ENCODE measurements around the gene PAPPA.
A peak's percentile ranks its signal among the peaks of the same experiment; 100 is the strongest.

The PAPPA gene

DNA sequence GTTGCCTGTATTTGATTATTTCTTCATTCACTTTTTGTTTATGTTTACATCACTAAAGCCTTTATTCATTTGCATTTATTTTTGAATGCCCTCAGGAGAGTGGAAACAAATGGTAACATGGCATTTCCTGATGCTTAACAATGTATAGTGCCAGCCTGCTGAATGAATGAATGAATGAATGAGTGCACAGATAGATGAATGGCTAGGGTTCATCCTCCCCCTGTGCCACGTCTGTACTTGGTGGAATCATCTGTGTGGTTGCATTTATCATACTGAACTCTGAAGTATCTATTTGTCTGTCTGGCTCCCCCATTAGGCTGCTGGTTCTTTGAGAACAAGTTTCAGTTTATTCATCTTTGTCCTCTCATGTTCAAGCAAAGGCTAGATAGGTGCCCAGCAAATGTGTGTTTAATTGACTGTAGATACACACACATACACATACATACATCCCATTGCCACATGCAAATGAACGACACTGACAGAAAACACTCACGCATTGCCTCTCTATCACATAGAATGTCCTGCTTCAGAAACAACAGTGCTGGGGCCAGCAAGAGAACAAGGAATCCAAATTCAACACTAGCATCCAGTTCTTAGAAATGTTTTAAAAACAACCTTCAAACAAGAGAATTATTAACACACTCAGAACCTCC is 150.4 kb downstream of the PAPPA start:
- TF ChIP-seq, protein P1, sequence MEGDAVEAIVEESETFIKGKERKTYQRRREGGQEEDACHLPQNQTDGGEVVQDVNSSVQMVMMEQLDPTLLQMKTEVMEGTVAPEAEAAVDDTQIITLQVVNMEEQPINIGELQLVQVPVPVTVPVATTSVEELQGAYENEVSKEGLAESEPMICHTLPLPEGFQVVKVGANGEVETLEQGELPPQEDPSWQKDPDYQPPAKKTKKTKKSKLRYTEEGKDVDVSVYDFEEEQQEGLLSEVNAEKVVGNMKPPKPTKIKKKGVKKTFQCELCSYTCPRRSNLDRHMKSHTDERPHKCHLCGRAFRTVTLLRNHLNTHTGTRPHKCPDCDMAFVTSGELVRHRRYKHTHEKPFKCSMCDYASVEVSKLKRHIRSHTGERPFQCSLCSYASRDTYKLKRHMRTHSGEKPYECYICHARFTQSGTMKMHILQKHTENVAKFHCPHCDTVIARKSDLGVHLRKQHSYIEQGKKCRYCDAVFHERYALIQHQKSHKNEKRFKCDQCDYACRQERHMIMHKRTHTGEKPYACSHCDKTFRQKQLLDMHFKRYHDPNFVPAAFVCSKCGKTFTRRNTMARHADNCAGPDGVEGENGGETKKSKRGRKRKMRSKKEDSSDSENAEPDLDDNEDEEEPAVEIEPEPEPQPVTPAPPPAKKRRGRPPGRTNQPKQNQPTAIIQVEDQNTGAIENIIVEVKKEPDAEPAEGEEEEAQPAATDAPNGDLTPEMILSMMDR (conservative IDR thresholded peaks at IDR 0.05; ENCODE audit: control insufficient read depth, insufficient read depth, low read depth, low read length) = no peak
- DNase-seq (ENCODE audit: low read depth) = no peak
- H3K4me3 ChIP-seq (ENCODE audit: control insufficient read depth, low read depth, low read length) = no peak overlapping the region

DNA sequence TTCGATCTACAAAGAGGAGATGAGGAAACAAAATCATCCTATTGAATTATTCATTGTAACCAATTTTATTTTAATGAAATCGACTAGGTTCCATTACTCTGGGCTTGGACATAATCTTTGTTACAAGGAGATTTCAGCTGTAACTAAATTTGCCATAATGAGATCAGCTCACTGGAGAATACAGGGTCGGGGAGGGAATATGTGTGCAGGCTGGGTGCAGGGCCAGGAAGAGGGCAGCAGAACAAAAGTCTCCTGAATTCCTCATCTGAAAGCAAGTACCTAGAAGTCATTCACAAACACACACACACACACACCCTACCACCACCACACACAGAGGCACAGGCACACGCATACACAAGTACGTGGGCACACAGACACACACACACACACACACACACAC is 151.2 kb downstream of the PAPPA start:
- DNase-seq (ENCODE audit: low read depth) = no peak
- H3K4me3 ChIP-seq (ENCODE audit: control insufficient read depth, low read depth, low read length) = no peak overlapping the region
- TF ChIP-seq, protein P1 (conservative IDR thresholded peaks at IDR 0.05; ENCODE audit: control insufficient read depth, insufficient read depth, low read depth, low read length) = no peak

DNA sequence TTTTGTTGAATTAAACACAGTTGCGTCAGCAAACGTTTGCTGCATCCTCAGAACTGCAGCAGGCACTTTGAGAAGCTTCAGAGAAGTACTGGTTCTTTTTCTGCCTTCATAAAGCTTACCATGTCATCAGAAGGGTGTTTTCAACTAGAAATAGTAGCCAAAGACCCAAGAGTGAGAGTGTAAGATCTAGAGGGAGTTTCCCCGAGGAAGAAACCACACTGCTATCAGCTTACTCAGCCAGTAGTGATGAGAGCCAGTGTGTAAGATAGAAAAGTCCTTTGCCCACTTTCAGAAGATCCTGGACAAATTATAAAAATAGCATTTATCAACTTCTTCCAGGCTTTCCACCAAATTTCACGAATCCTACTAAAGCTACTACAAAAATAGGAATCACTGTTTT is 154.5 kb downstream of the PAPPA start:
- TF ChIP-seq, protein P1 (conservative IDR thresholded peaks at IDR 0.05; ENCODE audit: control insufficient read depth, insufficient read depth, low read depth, low read length) = no peak
- H3K4me3 ChIP-seq (ENCODE audit: control insufficient read depth, low read depth, low read length) = no peak overlapping the region
- DNase-seq (ENCODE audit: low read depth) = no peak

DNA sequence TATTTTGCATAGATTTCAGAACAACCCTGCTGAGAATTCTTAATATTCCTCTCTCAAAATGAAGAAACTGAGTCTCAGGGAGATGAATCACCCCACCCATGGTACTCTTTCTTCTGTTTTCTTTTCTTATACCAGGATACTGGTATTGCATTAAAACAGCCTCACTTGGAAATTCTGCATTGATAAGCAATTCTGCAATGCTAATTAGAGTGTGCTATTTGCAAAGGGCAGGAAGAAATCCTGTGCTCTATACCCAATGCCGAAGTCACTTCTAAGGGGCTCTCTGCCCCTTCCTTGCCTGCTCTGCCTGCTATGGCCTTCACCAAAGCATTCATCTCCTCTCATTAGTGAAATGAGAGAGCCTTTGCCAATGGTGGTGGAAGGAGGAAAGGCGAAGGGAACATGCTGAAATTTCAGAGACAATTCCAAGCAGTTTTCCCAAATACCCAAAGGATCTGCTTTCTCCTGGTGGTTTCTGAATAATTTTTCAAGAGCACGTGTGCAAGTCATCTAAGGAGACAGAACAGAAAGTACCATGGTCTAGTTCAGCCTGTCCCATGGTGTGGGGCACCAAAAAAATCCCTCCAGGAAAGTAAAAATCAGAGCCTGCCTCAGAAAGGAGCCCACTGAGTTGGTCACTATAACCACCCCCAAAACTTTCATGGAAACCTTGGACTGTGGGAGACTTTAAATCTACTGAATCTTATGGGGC is 156.5 kb downstream of the PAPPA start:
- no peak overlapping the region for H3K4me3 ChIP-seq (ENCODE audit: control insufficient read depth, low read depth, low read length)
- peak; percentile 38 for DNase-seq (ENCODE audit: low read depth)
- TF ChIP-seq, protein P1 (conservative IDR thresholded peaks at IDR 0.05; ENCODE audit: control insufficient read depth, insufficient read depth, low read depth, low read length) = no peak

DNA sequence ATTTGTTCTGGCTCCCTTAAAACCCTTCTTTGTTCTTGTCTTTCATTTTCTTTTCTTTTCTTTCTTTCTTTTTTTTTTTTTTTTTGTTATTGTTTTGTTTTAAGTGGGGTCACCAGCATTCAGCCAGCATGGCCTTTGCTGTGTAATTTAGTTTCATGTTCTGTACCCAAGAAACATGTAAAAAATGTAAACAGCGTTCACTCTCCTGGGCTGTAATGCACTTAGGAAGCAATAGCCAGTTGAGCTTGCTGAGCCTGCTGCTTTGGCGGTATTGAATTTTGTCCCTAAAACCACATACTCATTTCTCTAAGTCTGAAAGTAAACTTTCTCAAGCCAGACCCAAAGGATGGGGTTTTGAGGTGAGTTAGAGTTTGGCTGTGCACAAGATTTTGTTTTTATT is 158.6 kb downstream of the PAPPA start:
- no peak for DNase-seq (ENCODE audit: low read depth)
- no peak overlapping the region for H3K4me3 ChIP-seq (ENCODE audit: control insufficient read depth, low read depth, low read length)
- TF ChIP-seq, protein P1 (conservative IDR thresholded peaks at IDR 0.05; ENCODE audit: control insufficient read depth, insufficient read depth, low read depth, low read length) = no peak

DNA sequence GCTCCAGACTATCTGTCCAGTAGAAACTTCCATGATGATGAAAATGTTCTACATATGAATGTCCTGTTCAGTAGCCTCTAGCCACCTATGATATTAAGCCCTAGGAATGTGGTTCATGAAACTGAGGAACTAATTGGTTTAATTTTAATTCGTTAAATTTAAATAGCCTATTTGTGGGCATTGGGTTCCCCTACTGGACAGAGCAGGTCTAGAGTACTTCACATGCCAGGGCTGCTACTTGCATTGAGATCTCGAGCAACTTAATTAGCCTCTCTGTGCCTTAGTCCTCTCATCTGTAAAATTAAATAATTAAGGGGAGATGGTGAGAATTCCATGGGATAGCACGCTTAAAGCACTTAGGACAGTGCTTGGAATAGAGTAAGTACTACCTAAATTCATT is 160.0 kb downstream of the PAPPA start:
- TF ChIP-seq, protein P1 (conservative IDR thresholded peaks at IDR 0.05; ENCODE audit: control insufficient read depth, insufficient read depth, low read depth, low read length) = peak; percentile 23
- peak; percentile 33 for DNase-seq (ENCODE audit: low read depth)
- no peak overlapping the region for H3K4me3 ChIP-seq (ENCODE audit: control insufficient read depth, low read depth, low read length)

Data from fibroblast of mammary gland (primary cell).